Measurements from ENCODE around the gene ELP5.

ELP5 gene

GRCh38 chr17:7306911-7307685 lies 55.1 kb downstream of the ELP5 start, which contains the start of gene EIF5A:
EIF5A (plus strand) TSS chr17:7307628; CDS start chr17:7309636, 2,008 bp downstream.
- H2AFZ ChIP-seq (ENCODE audit: low read length): peak within 1 kb of the TSS; percentile 66
- peaks cover 27% of the 10 kb centered on the region for H3K36me3 ChIP-seq (ENCODE audit: insufficient read depth, low read length)
- peaks cover 12% of the 10 kb centered on the region for H3K27me3 ChIP-seq (ENCODE audit: insufficient read depth, low read length, poor library complexity, severe bottlenecking)
- H3K79me2 ChIP-seq (ENCODE audit: insufficient read depth, low read length): peaks cover 45% of the 10 kb centered on the region
- no peak for TF ChIP-seq EZH2phosphoT487 (IDR thresholded peaks at IDR 0.05; ENCODE audit: borderline replicate concordance)
- no peak for TF ChIP-seq CTCF (conservative IDR thresholded peaks at IDR 0.05; ENCODE audit: low read length)
- H3K9me3 ChIP-seq (ENCODE audit: insufficient read depth, low read depth, low read length): no peaks in the 10 kb centered on the region
- H3K9me2 ChIP-seq (replicated peaks; ENCODE audit: low read depth, low read length): no peaks in the 10 kb centered on the region
- peak within 1 kb of the TSS; percentile 99 for H3K4me2 ChIP-seq (ENCODE audit: low read depth, low read length, poor library complexity, severe bottlenecking)
- peaks cover 21% of the 10 kb centered on the region for H3K4me1 ChIP-seq (ENCODE audit: insufficient read depth, low read length, poor library complexity, severe bottlenecking)
- H3K4me3 ChIP-seq (ENCODE audit: low read length, poor library complexity, severe bottlenecking): peak within 1 kb of the TSS; percentile 93
- H4K20me1 ChIP-seq (ENCODE audit: insufficient read depth, low read length, poor library complexity, severe bottlenecking): peaks cover 40% of the 10 kb centered on the region
- H3F3A ChIP-seq (ENCODE audit: low read depth): peaks cover 13% of the 10 kb centered on the region
- H3K9ac ChIP-seq (ENCODE audit: low read depth, low read length, poor library complexity, severe bottlenecking): peak within 1 kb of the TSS; percentile 99

GRCh38 chr17:7307686-7308624 lies 55.9 kb downstream of the ELP5 start:
- peaks cover 35% of the 10 kb centered on the region for H3K36me3 ChIP-seq (ENCODE audit: insufficient read depth, low read length)
- H3K4me3 ChIP-seq (ENCODE audit: low read length, poor library complexity, severe bottlenecking): peak overlapping the region; percentile 93
- peaks cover 49% of the 10 kb centered on the region for H4K20me1 ChIP-seq (ENCODE audit: insufficient read depth, low read length, poor library complexity, severe bottlenecking)
- H3K4me2 ChIP-seq (ENCODE audit: low read depth, low read length, poor library complexity, severe bottlenecking): peak overlapping the region; percentile 99
- no peaks in the 10 kb centered on the region for H3K9me3 ChIP-seq (ENCODE audit: insufficient read depth, low read depth, low read length)
- peaks cover 54% of the 10 kb centered on the region for H3K79me2 ChIP-seq (ENCODE audit: insufficient read depth, low read length)
- no peak for TF ChIP-seq EZH2phosphoT487 (IDR thresholded peaks at IDR 0.05; ENCODE audit: borderline replicate concordance)
- no peak for TF ChIP-seq CTCF (conservative IDR thresholded peaks at IDR 0.05; ENCODE audit: low read length)
- H3K9me2 ChIP-seq (replicated peaks; ENCODE audit: low read depth, low read length): no peaks in the 10 kb centered on the region
- peaks cover 12% of the 10 kb centered on the region for H3K27me3 ChIP-seq (ENCODE audit: insufficient read depth, low read length, poor library complexity, severe bottlenecking)
- H3K4me1 ChIP-seq (ENCODE audit: insufficient read depth, low read length, poor library complexity, severe bottlenecking): peaks cover 21% of the 10 kb centered on the region
- peaks cover 13% of the 10 kb centered on the region for H3F3A ChIP-seq (ENCODE audit: low read depth)
- H3K9ac ChIP-seq (ENCODE audit: low read depth, low read length, poor library complexity, severe bottlenecking): peak overlapping the region; percentile 99
- H2AFZ ChIP-seq (ENCODE audit: low read length): no peak overlapping the region; the same call in 1 of the 2 replicates

- Histone ChIP-seq H3K9me3 (ENCODE audit: insufficient read depth, low read depth, low read length) (no peaks in the 10 kb centered on the region), H3K4me2 (ENCODE audit: low read depth, low read length, poor library complexity, severe bottlenecking) (peak overlapping the region; percentile 99), H3F3A (ENCODE audit: low read depth) (peaks cover 13% of the 10 kb centered on the region), H3K27me3 (ENCODE audit: insufficient read depth, low read length, poor library complexity, severe bottlenecking) (peaks cover 12% of the 10 kb centered on the region), H2AFZ (ENCODE audit: low read length) (no peak overlapping the region), H3K79me2 (ENCODE audit: insufficient read depth, low read length) (peaks cover 63% of the 10 kb centered on the region), H3K9me2 (replicated peaks; ENCODE audit: low read depth, low read length) (no peaks in the 10 kb centered on the region), H3K4me1 (ENCODE audit: insufficient read depth, low read length, poor library complexity, severe bottlenecking) (peaks cover 24% of the 10 kb centered on the region), H3K36me3 (ENCODE audit: insufficient read depth, low read length) (peaks cover 43% of the 10 kb centered on the region), H3K4me3 (ENCODE audit: low read length, poor library complexity, severe bottlenecking) (peak overlapping the region; percentile 93), H3K9ac (ENCODE audit: low read depth, low read length, poor library complexity, severe bottlenecking) (peak overlapping the region; percentile 99), H4K20me1 (ENCODE audit: insufficient read depth, low read length, poor library complexity, severe bottlenecking) (peaks cover 58% of the 10 kb centered on the region)
- TF ChIP-seq EZH2phosphoT487 (IDR thresholded peaks at IDR 0.05; ENCODE audit: borderline replicate concordance) (no peak), CTCF (conservative IDR thresholded peaks at IDR 0.05; ENCODE audit: low read length) (no peak)
Observed at GRCh38 chr17:7308625-7309433, 56.8 kb downstream of the ELP5 start.

Data from Loucy (cell line).